H9 (cell line): Measurements from ENCODE around the gene NKG7. TPM values are rescaled to one million over a fixed set of nuclear protein-coding genes. Genes with fewer than 3 reads are reported as not detected.

Source experiments
- DNase-seq: peaks from one replicate; pipeline ENCODE4 v3.0.0-alpha.2; 2017
- H2AFZ ChIP-seq: one replicate; pipeline ENCODE4 v1.6.1; 2013; ENCODE audit warnings: mild to moderate bottlenecking, low read length, control low read depth, moderate library complexity
- H2AK5ac ChIP-seq: 2 replicates; pipeline ENCODE4 v1.6.1; 2013; ENCODE audit warnings: low read length, control low read depth, mixed read lengths; ENCODE audit not compliant: insufficient read length
- H2BK120ac ChIP-seq: one replicate; pipeline ENCODE4 v1.6.1; 2013; ENCODE audit warnings: low read depth, mild to moderate bottlenecking, low read length, control low read depth, inconsistent platforms; ENCODE audit not compliant: poor library complexity, severe bottlenecking
- H2BK12ac ChIP-seq: 2 replicates; pipeline ENCODE4 v1.6.1; 2013; ENCODE audit warnings: low read length, control low read depth, mixed read lengths, low read depth; ENCODE audit not compliant: insufficient read length
- H2BK15ac ChIP-seq: 2 replicates; pipeline ENCODE4 v1.6.1; 2013; ENCODE audit warnings: low read depth, low read length, control low read depth
- H2BK20ac ChIP-seq: one replicate; pipeline ENCODE4 v1.6.1; 2013; ENCODE audit warnings: low read depth, mild to moderate bottlenecking, low read length, control low read depth, inconsistent platforms; ENCODE audit not compliant: poor library complexity, severe bottlenecking
- H2BK5ac ChIP-seq: 2 replicates; pipeline ENCODE4 v1.6.1; 2013; ENCODE audit warnings: low read length, control low read depth, mixed read lengths; ENCODE audit not compliant: insufficient read length
- H3K14ac ChIP-seq: 2 replicates; pipeline ENCODE4 v1.6.1; 2013; ENCODE audit warnings: low read length, control low read depth; ENCODE audit not compliant: insufficient read depth
- H3K18ac ChIP-seq: 2 replicates; pipeline ENCODE4 v1.6.1; 2013; ENCODE audit warnings: low read depth, mild to moderate bottlenecking, mixed read lengths, low read length, control low read depth; ENCODE audit not compliant: insufficient read length
- H3K23ac ChIP-seq: 2 replicates; pipeline ENCODE4 v1.6.1; 2013; ENCODE audit warnings: low read length, control low read depth, mixed read lengths, low read depth; ENCODE audit not compliant: insufficient read length
- H3K23me2 ChIP-seq: 2 replicates; pipeline ENCODE4 v1.6.1; 2013; ENCODE audit warnings: low read depth, mild to moderate bottlenecking, mixed read lengths, low read length, control low read depth; ENCODE audit not compliant: insufficient read length, poor library complexity, severe bottlenecking
- H3K27ac ChIP-seq: 2 replicates; pipeline ENCODE4 v1.5.1; 2013; ENCODE audit warnings: low read length, control low read depth, mixed read lengths, low read depth; ENCODE audit not compliant: insufficient read length
- H3K27me3 ChIP-seq: 2 replicates; pipeline ENCODE4 v1.6.1; 2013; ENCODE audit warnings: low read length, control low read depth, inconsistent platforms; ENCODE audit not compliant: insufficient read depth
- H3K4ac ChIP-seq: 2 replicates; pipeline ENCODE4 v1.6.1; 2013; ENCODE audit warnings: low read depth, mild to moderate bottlenecking, control low read depth, inconsistent platforms, low read length, moderate library complexity
- H3K4me1 ChIP-seq: 2 replicates; pipeline ENCODE4 v1.6.1; 2013; ENCODE audit warnings: low read length, control low read depth, inconsistent platforms; ENCODE audit not compliant: insufficient read depth
- H3K4me2 ChIP-seq: 2 replicates; pipeline ENCODE4 v1.6.1; 2013; ENCODE audit warnings: low read length, control low read depth, mixed read lengths; ENCODE audit not compliant: insufficient read length, insufficient read depth
- H3K56ac ChIP-seq: 2 replicates; pipeline ENCODE4 v1.6.1; 2013; ENCODE audit warnings: low read depth, mild to moderate bottlenecking, mixed read lengths, low read length, control low read depth; ENCODE audit not compliant: insufficient read length
- H3K79me1 ChIP-seq: 2 replicates; pipeline ENCODE4 v1.6.1; 2013; ENCODE audit warnings: low read depth, mild to moderate bottlenecking, moderate library complexity, low read length, control low read depth, inconsistent platforms; ENCODE audit not compliant: insufficient read depth, poor library complexity, severe bottlenecking
- H3K79me2 ChIP-seq: 2 replicates; pipeline ENCODE4 v1.6.1; 2013; ENCODE audit warnings: low read length, control low read depth, inconsistent platforms; ENCODE audit not compliant: insufficient read depth
- H3K9ac ChIP-seq: 2 replicates; pipeline ENCODE4 v1.6.1; 2013; ENCODE audit warnings: low read length, control low read depth, mixed read lengths; ENCODE audit not compliant: insufficient read length; ENCODE audit errors: extremely low read depth
- H3K9me3 ChIP-seq: one replicate; pipeline ENCODE4 v1.6.1; 2013; ENCODE audit warnings: low read depth, low read length, inconsistent platforms; ENCODE audit not compliant: control insufficient read depth
- H3T11ph ChIP-seq: one replicate; pipeline ENCODE4 v1.6.1; 2013; ENCODE audit warnings: mild to moderate bottlenecking, low read length, control low read depth, inconsistent platforms
- H4K20me1 ChIP-seq: one replicate; pipeline ENCODE4 v1.6.1; 2013; ENCODE audit not compliant: control insufficient read depth, insufficient read length, insufficient read depth
- H4K5ac ChIP-seq: 2 replicates; pipeline ENCODE4 v1.6.1; 2013; ENCODE audit warnings: low read depth, mild to moderate bottlenecking, mixed read lengths, low read length, control low read depth; ENCODE audit not compliant: insufficient read length
- H4K8ac ChIP-seq: replicated peaks from 2 replicates; pipeline ENCODE4 v1.6.1; 2013; ENCODE audit warnings: low read length, control low read depth, mixed read lengths, low read depth; ENCODE audit not compliant: insufficient read length
- H4K91ac ChIP-seq: 2 replicates; pipeline ENCODE4 v1.6.1; 2013; ENCODE audit warnings: low read depth, mild to moderate bottlenecking, moderate library complexity, mixed read lengths, low read length, control low read depth; ENCODE audit not compliant: insufficient read length
- H3K27ac Mint-ChIP-seq, 3 experiments: 2 replicates in 2 of 3; 3 replicates in 1 of 3; pipeline ENCODE4 v1.8.0; 2020 to 2021; ENCODE audit warnings: mixed read lengths in 3 of 3, mild to moderate bottlenecking in 1 of 3, moderate library complexity in 1 of 3
- H3K27me3 Mint-ChIP-seq: 2 replicates; pipeline ENCODE4 v1.8.0; 2021; ENCODE audit warnings: low read depth, mild to moderate bottlenecking, moderate library complexity, mixed read lengths
- H3K36me3 Mint-ChIP-seq, 3 experiments: 2 replicates in 2 of 3; 3 replicates in 1 of 3; pipeline ENCODE4 v1.8.0; 2020 to 2021; ENCODE audit warnings: low read depth in 3 of 3, mixed read lengths in 3 of 3; ENCODE audit not compliant: insufficient read depth in 1 of 3
- H3K4me1 Mint-ChIP-seq, 2 experiments: 2 replicates each; pipeline ENCODE4 v1.8.0; 2020; ENCODE audit warnings: mixed read lengths in 2 of 2
- H3K4me3 Mint-ChIP-seq, 2 experiments: 2 replicates in 1 of 2; 3 replicates in 1 of 2; pipeline ENCODE4 v1.8.0; 2020 to 2021; ENCODE audit warnings: mild to moderate bottlenecking in 2 of 2, mixed read lengths in 2 of 2, moderate library complexity in 1 of 2
- H3K9me3 Mint-ChIP-seq, 2 experiments: 2 replicates in 1 of 2; 3 replicates in 1 of 2; pipeline ENCODE4 v1.8.0; 2020; ENCODE audit warnings: mild to moderate bottlenecking in 2 of 2, mixed read lengths in 2 of 2, moderate library complexity in 1 of 2
- CTCF ChIP-seq: fragments of 200-600 bp; sonication (generic); conservative IDR thresholded peaks from 3 replicates; pipeline ENCODE4 v1.8.0; 2021; ENCODE audit warnings: antibody characterized with exemption, mild to moderate bottlenecking
- WGBS: extraction: QIAGEN DNeasy Blood & Tissue Kit; methylation state at CpG from one replicate; pipeline ENCODE4 v1.1.7; 2013; ENCODE audit warnings: missing lambda C conversion rate, low lambda C conversion rate, mixed read lengths; ENCODE audit not compliant: insufficient read length; ENCODE audit errors: extremely low coverage; 5-methylcytosine and 5-hydroxymethylcytosine counted together
- total RNA-seq: library from RNA; stranded (reverse); gene quantifications from 2 replicates; pipeline ENCODE4 v1.2.1, GENCODE V29; 2021

NKG7 gene
- total RNA-seq, 1 experiment from 2014 or later, result not detected

DNA sequence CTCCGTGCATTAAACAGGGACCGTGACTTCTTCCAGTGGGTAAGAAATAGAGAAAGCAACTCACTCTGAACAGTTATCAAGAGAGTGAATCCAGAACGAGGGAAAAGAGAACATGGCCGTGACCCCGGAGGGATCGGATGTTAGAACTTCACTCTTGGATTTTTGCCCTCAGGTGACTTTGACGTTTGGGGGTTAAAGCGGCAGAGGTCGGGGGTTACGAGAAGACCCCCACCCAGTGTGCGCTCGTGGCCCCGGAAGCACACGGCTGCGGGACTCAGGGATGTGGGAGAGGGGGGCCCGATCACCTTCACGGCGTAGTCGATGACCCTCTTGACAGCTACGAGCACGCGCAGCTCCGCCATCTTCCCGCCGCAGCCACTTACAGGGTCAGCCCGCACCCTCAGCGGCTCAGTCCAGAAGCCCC, 6.5 kb downstream of the NKG7 start, which contains the start of gene ETFB:
TSS of gene ETFB (minus strand) at position 424 of the 424 bp plus-strand sequence. CDS start at position 362, 62 bp downstream.
- DNase-seq, result no peak
- no peaks in the 10 kb centered on the region for H3K9me3 Mint-ChIP-seq
- H3K4me3 Mint-ChIP-seq, result peak within 1 kb of the TSS; percentile 95 to 100
- Histone ChIP-seq H3K23me2 (peaks cover 21% of the 10 kb centered on the region), H4K8ac (no peak within 1 kb of the TSS), H4K5ac (no peak within 1 kb of the TSS), H3K4me1 (no peaks in the 10 kb centered on the region), H3K27ac (no peak within 1 kb of the TSS), H3K18ac (no peak within 1 kb of the TSS), H2BK20ac (no peak within 1 kb of the TSS), H2BK15ac (no peak within 1 kb of the TSS), H4K91ac (no peak within 1 kb of the TSS), H3K23ac (no peak within 1 kb of the TSS), H3K79me1 (no peaks in the 10 kb centered on the region), H3K9ac (peak within 1 kb of the TSS; percentile 62), H4K20me1 (no peaks in the 10 kb centered on the region), H2BK5ac (no peak within 1 kb of the TSS), H3K56ac (no peak within 1 kb of the TSS), H2BK120ac (no peak within 1 kb of the TSS), H3K4ac (no peak within 1 kb of the TSS), H3K14ac (no peak within 1 kb of the TSS; the same call in 1 of the 2 replicates), H3K9me3 (no peaks in the 10 kb centered on the region), H3T11ph (no peak within 1 kb of the TSS), H3K4me2 (peak within 1 kb of the TSS; percentile 89), H2AK5ac (no peak within 1 kb of the TSS), H3K27me3 (no peaks in the 10 kb centered on the region), H2BK12ac (no peak within 1 kb of the TSS), H3K79me2 (no peaks in the 10 kb centered on the region), H2AFZ (no peak within 1 kb of the TSS)
- no CpG with 5 or more reads among the region's 27 CpGs for WGBS
- no peak for TF ChIP-seq CTCF
- peaks cover 5% of the 10 kb centered on the region for H3K27me3 Mint-ChIP-seq
- H3K27ac Mint-ChIP-seq, result peak within 1 kb of the TSS; percentile 92 to 98 (median 97)
- peaks cover 36 to 40% of the 10 kb centered on the region in 2 experiments for H3K4me1 Mint-ChIP-seq
- no peaks in the 10 kb centered on the region for H3K36me3 Mint-ChIP-seq
